ENCODE data around the gene E2F6.
"Not testable (repeated sequence)": the region's sequence is repeated elsewhere in the genome, so short reads cannot be mapped to it uniquely, and the experiment has no call there.

The E2F6 gene

GRCh38 chr2:11408959-11409571, 56.9 kb downstream of the E2F6 start:
- DNase-seq (ENCODE audit: low spot score), result no peak
- in situ Hi-C loops (cut with MboI; ENCODE audit: low sequenced_read_pairs, unreplicated experiment), result loop anchor here (25.0 kb wide), 1 partner anchor 272 kb away; a partner anchor contains a TSS
- no peak for TF ChIP-seq CTCF (IDR thresholded peaks at IDR 0.05; ENCODE audit: borderline replicate concordance, control extremely low read depth, extremely low read depth, insufficient read depth, missing control alignments)

GRCh38 chr2:11407413-11407812, 58.5 kb downstream of the E2F6 start:
- no peak for TF ChIP-seq CTCF (IDR thresholded peaks at IDR 0.05; ENCODE audit: borderline replicate concordance, control extremely low read depth, extremely low read depth, insufficient read depth, missing control alignments)
- in situ Hi-C loops (cut with MboI; ENCODE audit: low sequenced_read_pairs, unreplicated experiment), result loop anchor here (25.0 kb wide), 1 partner anchor 270 kb away; a partner anchor contains a TSS
- no peak for DNase-seq (ENCODE audit: low spot score)

GRCh38 chr2:11406958-11407381, 59.0 kb downstream of the E2F6 start:
- in situ Hi-C loops (cut with MboI; ENCODE audit: low sequenced_read_pairs, unreplicated experiment), result loop anchor here (25.0 kb wide), 1 partner anchor 270 kb away; a partner anchor contains a TSS
- TF ChIP-seq CTCF (IDR thresholded peaks at IDR 0.05; ENCODE audit: borderline replicate concordance, control extremely low read depth, extremely low read depth, insufficient read depth, missing control alignments), result no peak
- DNase-seq (ENCODE audit: low spot score), result no peak

- DNase-seq (ENCODE audit: low spot score), result no peak
- TF ChIP-seq CTCF (IDR thresholded peaks at IDR 0.05; ENCODE audit: borderline replicate concordance, control extremely low read depth, extremely low read depth, insufficient read depth, missing control alignments), result no peak
- in situ Hi-C loops (cut with MboI; ENCODE audit: low sequenced_read_pairs, unreplicated experiment), result loop anchor here (25.0 kb wide), 1 partner anchor 269 kb away; a partner anchor contains a TSS
Observed at GRCh38 chr2:11406267-11406957, 59.5 kb downstream of the E2F6 start.

- no peak for DNase-seq (ENCODE audit: low spot score)
- no peak for TF ChIP-seq CTCF (IDR thresholded peaks at IDR 0.05; ENCODE audit: borderline replicate concordance, control extremely low read depth, extremely low read depth, insufficient read depth, missing control alignments)
- in situ Hi-C loops (cut with MboI; ENCODE audit: low sequenced_read_pairs, unreplicated experiment), result loop anchor here (25.0 kb wide), 1 partner anchor 268 kb away; a partner anchor contains a TSS
Observed at GRCh38 chr2:11405599-11406266, 60.2 kb downstream of the E2F6 start.

- DNase-seq (ENCODE audit: low spot score), result not testable (repeated sequence)
- in situ Hi-C loops (cut with MboI; ENCODE audit: low sequenced_read_pairs, unreplicated experiment), result loop anchor here (25.0 kb wide), 1 partner anchor 268 kb away; a partner anchor contains a TSS
Observed at GRCh38 chr2:11405074-11405406, 60.9 kb downstream of the E2F6 start.

Measured in GM13976 (cell line).